ENCODE measurements around the gene MYCBP2.

MYCBP2 gene

GRCh38 chr13:77326905-77327604, at the start of gene MYCBP2:
MYCBP2 (minus strand) TSS chr13:77327094; CDS start chr13:77326775, 319 bp downstream.
- H3K4me3 ChIP-seq (ENCODE audit: low read depth, low read length) = peak within 1 kb of the TSS; percentile 96
- TF ChIP-seq CTCF (IDR thresholded peaks at IDR 0.05; ENCODE audit: borderline replicate concordance, insufficient read depth, low read depth, low read length) = no peak

GRCh38 chr13:77375560-77376108, 48.7 kb upstream of the MYCBP2 start:
- H3K4me3 ChIP-seq (ENCODE audit: low read depth, low read length) = no peak overlapping the region
- no peak for TF ChIP-seq CTCF (IDR thresholded peaks at IDR 0.05; ENCODE audit: borderline replicate concordance, insufficient read depth, low read depth, low read length)

GRCh38 chr13:77374786-77375185, 47.9 kb upstream of the MYCBP2 start:
- no peak overlapping the region for H3K4me3 ChIP-seq (ENCODE audit: low read depth, low read length)

GRCh38 chr13:77374339-77374738, 47.4 kb upstream of the MYCBP2 start:
- TF ChIP-seq CTCF (IDR thresholded peaks at IDR 0.05; ENCODE audit: borderline replicate concordance, insufficient read depth, low read depth, low read length) = no peak
- no peak overlapping the region for H3K4me3 ChIP-seq (ENCODE audit: low read depth, low read length)

More at GRCh38 chr13:77374786-77375185, 47.9 kb upstream of the MYCBP2 start:
- TF ChIP-seq CTCF (IDR thresholded peaks at IDR 0.05; ENCODE audit: borderline replicate concordance, insufficient read depth, low read depth, low read length) = no peak

GRCh38 chr13:77373502-77373901, 46.6 kb upstream of the MYCBP2 start:
- H3K4me3 ChIP-seq (ENCODE audit: low read depth, low read length) = no peak overlapping the region
- TF ChIP-seq CTCF (IDR thresholded peaks at IDR 0.05; ENCODE audit: borderline replicate concordance, insufficient read depth, low read depth, low read length) = no peak

GRCh38 chr13:77372275-77372674, 45.4 kb upstream of the MYCBP2 start:
- no peak overlapping the region for H3K4me3 ChIP-seq (ENCODE audit: low read depth, low read length)
- no peak for TF ChIP-seq CTCF (IDR thresholded peaks at IDR 0.05; ENCODE audit: borderline replicate concordance, insufficient read depth, low read depth, low read length)

- TF ChIP-seq CTCF (IDR thresholded peaks at IDR 0.05; ENCODE audit: borderline replicate concordance, insufficient read depth, low read depth, low read length) = no peak
- no peak overlapping the region for H3K4me3 ChIP-seq (ENCODE audit: low read depth, low read length)
Observed at GRCh38 chr13:77370888-77371287, 44.0 kb upstream of the MYCBP2 start.
